Adrenal gland (tissue), 12 donors: ENCODE data around the gene CRYBA1. TPM values are rescaled to one million over a fixed set of nuclear protein-coding genes. Genes with fewer than 3 reads are reported as not detected.
A peak's percentile ranks its signal among the peaks of the same experiment; 100 is the strongest.

Source experiments
- DNase-seq, 7 donors: peaks; one replicate each; pipeline ENCODE4 v3.0.0-alpha.2; 2019 to 2020
- H3K27ac ChIP-seq, 5 donors: fragments of 200-600 bp; sonication (generic) in 4 of 5; 1 replicate in 3 of 5; 2 replicates in 2 of 5; pipeline versions ENCODE4 v1.5.1 to v1.8.0; 2016 to 2020; ENCODE audit warnings: mild to moderate bottlenecking in 1 of 5
- H3K27me3 ChIP-seq: fragments of 200-600 bp; 2 replicates; pipeline ENCODE4 v1.8.0; 2021
- H3K36me3 ChIP-seq, 2 donors: fragments of 200-600 bp; replicated peaks in 1 of 2; 1 replicate in 1 of 2; 2 replicates in 1 of 2; pipeline versions ENCODE4 v1.5.1 to v1.8.0; 2018 to 2022
- H3K4me1 ChIP-seq, 2 donors: fragments of 200-600 bp; replicated peaks in 1 of 2; 1 replicate in 1 of 2; 2 replicates in 1 of 2; pipeline versions ENCODE4 v1.5.1 to v1.8.0; 2018 to 2021
- H3K4me3 ChIP-seq, 4 donors: fragments of 200-600 bp; sonication (generic) in 3 of 4; one replicate each; pipeline ENCODE4 v1.5.1; 2016 to 2018
- H3K9me3 ChIP-seq, 3 donors: fragments of 200-600 bp; sonication (generic) in 1 of 3; replicated peaks in 1 of 3; 1 replicate in 2 of 3; 2 replicates in 1 of 3; pipeline versions ENCODE4 v1.5.1 to v1.8.0; 2016 to 2021
- CTCF ChIP-seq, 6 experiments: fragments of 450-650 bp in 4 of 6; fragments of 200-600 bp in 2 of 6; sonication (generic) in 1 of 6; IDR thresholded peaks; 1 replicate in 5 of 6; 2 replicates in 1 of 6; pipeline versions ENCODE4 v1.5.1 to v1.8.0; 2016 to 2021; ENCODE audit warnings: antibody characterized with exemption in 6 of 6, mild to moderate bottlenecking in 2 of 6, moderate library complexity in 1 of 6
- POLR2A ChIP-seq, 2 donors: fragments of 450-650 bp; IDR thresholded peaks; one replicate each; pipeline ENCODE4 v1.6.1; 2017; ENCODE audit warnings: antibody characterized with exemption in 2 of 2, mild to moderate bottlenecking in 2 of 2, moderate library complexity in 1 of 2
- WGBS, 4 donors: extraction: QIAGEN DNeasy Blood & Tissue Kit in 2 of 4; methylation state at CpG; one replicate each; pipeline versions ENCODE4 v1.1.5 to v1.1.7; 2013 to 2017; 5-methylcytosine and 5-hydroxymethylcytosine counted together
- intact Hi-C, 2 donors: fragments of 100-400 bp; cut with DNase I; formaldehyde crosslinking; loops; one replicate each; pipeline versions ENCODE4 v1.14.1 to v1.15.0; 2022 to 2023
- polyA plus RNA-seq, 3 donors: library from polyadenylated mRNA; stranded (reverse); fragments of 200-250 nt in 2 of 3; fragments of 350-450 nt in 1 of 3; fragmentation: Illumina TruSeq in 1 of 3; extraction: RNeasy Lipid Tissue Mini Kit (QIAGEN cat#74804) in 1 of 3; gene quantifications; one replicate each; pipeline ENCODE4 v1.2.3, GENCODE V29; 2013 to 2014
- total RNA-seq, 9 donors: library from RNA; depleted of rRNA in 4 of 9; stranded (reverse); fragments of >200 nt in 4 of 9; fragments of 120-200 nt in 1 of 9; fragmentation: NEBNext Ultra II Directional in 1 of 9; extraction: Animal tissue kit (Norgen Biotek cat#: 25700) in 1 of 9; gene quantifications; one replicate each; pipeline versions ENCODE4 v1.1.0 to v1.2.4, GENCODE V29; 2013 to 2023
- donor health status: healthy with polysubstance abuse.
- donor health status: Bipolar disorder and iron deficiency.
- donor health status: DM: yes; HTN: yes; CAD: no.
- donor health status: DM: no; HTN: no; CAD: no.
- donor health status: DM: no; HTN: no; CAD: no.
- donor health status: DM: yes; HTN: yes; CAD: no.

CRYBA1 gene
- total and polyA plus RNA-seq, 12 donors, result not detected

GRCh38 chr17:29289852-29290251 lies 43.2 kb downstream of the CRYBA1 start:
- WGBS, 4 donors, result 80 to 88% (median 83%) methylated on average over 6 to 9 of the region's 9 CpGs
- H3K27me3 ChIP-seq, result no peaks in the 10 kb centered on the region
- DNase-seq, result no peak
- no peak overlapping the region for H3K27ac ChIP-seq
- H3K36me3 ChIP-seq, result peaks cover 0 to 38% of the 10 kb centered on the region in 2 donors
- no peak overlapping the region for H3K4me3 ChIP-seq
- TF ChIP-seq CTCF (IDR thresholded peaks at IDR 0.05) (no peak), POLR2A (IDR thresholded peaks at IDR 0.05) (no peak)
- intact Hi-C loops, result loop anchor here (5.0 to 10.0 kb wide), 3 partner anchors 45 to 145 kb away; partner anchors contain the start of gene CRYBA1 (in 1 of the 2)
- H3K9me3 ChIP-seq, result no peaks in the 10 kb centered on the region
- peaks cover 24 to 62% of the 10 kb centered on the region in 2 donors for H3K4me1 ChIP-seq

GRCh38 chr17:29291163-29291752 lies 44.6 kb downstream of the CRYBA1 start:
- no peaks in the 10 kb centered on the region for H3K9me3 ChIP-seq
- peaks cover 0 to 26% of the 10 kb centered on the region in 2 donors for H3K36me3 ChIP-seq
- H3K4me3 ChIP-seq, result peak overlapping the region in 2 of 4 donors; percentile 87 to 93
- H3K27me3 ChIP-seq, result no peaks in the 10 kb centered on the region
- WGBS, 4 donors, result 11 to 14% (median 12%) methylated on average over 5 of the region's 5 CpGs
- DNase-seq, result peak in 1 of 7 donors; percentile 30
- peaks cover 26 to 57% of the 10 kb centered on the region in 2 donors for H3K4me1 ChIP-seq
- TF ChIP-seq POLR2A (IDR thresholded peaks at IDR 0.05) (no peak), CTCF (IDR thresholded peaks at IDR 0.05) (peak; percentile 35 to 83 (median 75))
- peak overlapping the region in 3 of 5 donors; percentile 52 to 99 (median 99) for H3K27ac ChIP-seq
- intact Hi-C loops, result loop anchor here in 1 of 2 donors (5.0 to 10.0 kb wide), 2 partner anchors 46 to 139 kb away; partner anchors contain the start of gene CRYBA1

- Histone ChIP-seq H3K36me3 (peaks cover 0 to 15% of the 10 kb centered on the region in 2 donors), H3K9me3 (no peaks in the 10 kb centered on the region), H3K27me3 (no peaks in the 10 kb centered on the region), H3K4me1 (peaks cover 26 to 52% of the 10 kb centered on the region in 2 donors), H3K27ac (peak overlapping the region; percentile 97 to 99 (median 99)), H3K4me3 (peak overlapping the region; percentile 54 to 94 (median 90))
- intact Hi-C loops, result loop anchor here in 1 of 2 donors (5.0 to 10.0 kb wide), 2 partner anchors 48 to 140 kb away; partner anchors contain the start of gene CRYBA1
- DNase-seq, result peak; percentile 63 to 82 (median 75)
- 1 to 3% (median 1%) methylated on average over 17 to 76 of the region's 77 CpGs for WGBS, 4 donors
- TF ChIP-seq POLR2A (IDR thresholded peaks at IDR 0.05), result peak in 1 of 2 donors; percentile 28
- TF ChIP-seq CTCF (IDR thresholded peaks at IDR 0.05), result no peak
Observed at GRCh38 chr17:29292071-29292991, 45.7 kb downstream of the CRYBA1 start.
